K562 (cell line): Measurements from ENCODE around the gene SH3RF1. TPM values are rescaled to one million over a fixed set of nuclear protein-coding genes. Genes with fewer than 3 reads are reported as not detected.

Source experiments
- ATAC-seq: fragments of 200-7000 bp; cut with Tn5 transposase; 3 replicates; pipeline ENCODE4 v1.9.1; 2020; ENCODE audit warnings: moderate library complexity
- BruUV-seq: library from RNA; stranded (reverse); fragments of 400-500 nt; replicated peaks from 2 replicates; lab custom pipeline; 2021; lab: Mats Ljungman, UMichigan
- CTCF ChIA-PET: fragments of 300-600 bp; formaldehyde crosslinking; extraction: SDS; loops from one replicate; lab custom pipeline; 2021; ENCODE audit warnings: low intra/inter-chr PET ratio; lab: Yijun Ruan, JAX
- POLR2A ChIA-PET: fragments of 300-600, 350-650 bp; sonication (Branson Sonifier 250); formaldehyde crosslinking; extraction: SDS; loops from one replicate; lab custom pipeline; 2021; ENCODE audit warnings: antibody characterized with exemption, inconsistent platforms; lab: Yijun Ruan, JAX
- DNase-seq, 4 experiments: peaks; one replicate each; pipeline versions ENCODE4 v3.0.0 to v3.0.0-alpha.2; 2011 to 2018; ENCODE audit warnings: low spot score in 3 of 4, mixed read lengths in 3 of 4; ENCODE audit errors: extremely low read depth in 1 of 4
- FAIRE-seq: peaks from 2 replicates; lab custom pipeline; 2011; peaks lifted over from hg19 to GRCh38; lab: Jason Lieb, UNC
- H2AFZ ChIP-seq: 2 replicates; pipeline ENCODE4 v1.6.0; 2011; ENCODE audit warnings: low read depth, low read length, control low read depth, inconsistent platforms
- H3K27ac ChIP-seq: fragments of 200-600 bp; 3 replicates; pipeline ENCODE4 v1.8.0; 2011; ENCODE audit warnings: low read depth, mild to moderate bottlenecking, control low read depth, inconsistent platforms, low read length, moderate library complexity, mixed read lengths; ENCODE audit errors: extremely low read depth
- H3K27me3 ChIP-seq, 2 experiments: fragments of 300-600 bp in 1 of 2; 2 replicates in 1 of 2; 3 replicates in 1 of 2; pipeline versions ENCODE4 v1.6.0 to v1.8.0; 2011; ENCODE audit warnings: inconsistent platforms in 2 of 2, low read length in 2 of 2, mild to moderate bottlenecking in 1 of 2, mixed read lengths in 1 of 2, moderate library complexity in 1 of 2; ENCODE audit not compliant: control insufficient read depth in 2 of 2, insufficient read depth in 2 of 2
- H3K36me3 ChIP-seq: fragments of 300-600 bp; 3 replicates; pipeline ENCODE4 v1.8.0; 2011; ENCODE audit warnings: mild to moderate bottlenecking, low read length, inconsistent platforms; ENCODE audit not compliant: control insufficient read depth, insufficient read depth
- H3K4me1 ChIP-seq, 2 experiments: fragments of 200-600 bp in 1 of 2; replicated peaks in 1 of 2; 2 replicates in 1 of 2; 3 replicates in 1 of 2; pipeline versions ENCODE4 v1.5.1 to v1.8.0; 2011; ENCODE audit warnings: inconsistent platforms in 2 of 2, low read length in 2 of 2, mild to moderate bottlenecking in 1 of 2, mixed read lengths in 1 of 2, moderate library complexity in 1 of 2; ENCODE audit not compliant: control insufficient read depth in 2 of 2, insufficient read depth in 2 of 2
- H3K4me2 ChIP-seq: 2 replicates; pipeline ENCODE4 v1.6.1; 2011; ENCODE audit warnings: low read length, control low read depth, inconsistent platforms, mixed read lengths; ENCODE audit not compliant: insufficient read depth
- H3K4me3 ChIP-seq: fragments of 200-600 bp; sonication (generic), shearing (Covaris generic); 2 replicates; pipeline ENCODE4 v1.5.1; 2016; ENCODE audit warnings: control low read depth, inconsistent platforms
- H3K79me2 ChIP-seq: fragments of 200-600 bp; 3 replicates; pipeline ENCODE4 v1.8.0; 2011; ENCODE audit warnings: low read length, inconsistent platforms; ENCODE audit not compliant: control insufficient read depth, insufficient read depth
- H3K9ac ChIP-seq, 2 experiments: 2 replicates each; pipeline versions ENCODE4 v1.6.0 to v1.6.1; 2011; ENCODE audit warnings: low read depth in 2 of 2, low read length in 2 of 2, control low read depth in 1 of 2, inconsistent platforms in 1 of 2, mild to moderate bottlenecking in 1 of 2, mixed read lengths in 1 of 2; ENCODE audit not compliant: insufficient read depth in 1 of 2
- H3K9me1 ChIP-seq: one replicate; pipeline ENCODE4 v1.6.0; 2011; ENCODE audit warnings: inconsistent platforms, mild to moderate bottlenecking, low read length, moderate library complexity; ENCODE audit not compliant: control insufficient read depth, insufficient read depth
- H3K9me3 ChIP-seq: replicated peaks from 2 replicates; pipeline ENCODE4 v1.5.1; 2011; ENCODE audit warnings: low read depth, low read length, inconsistent platforms; ENCODE audit not compliant: control insufficient read depth, insufficient read depth
- H4K20me1 ChIP-seq: replicated peaks from 2 replicates; pipeline ENCODE4 v1.6.1; 2011; ENCODE audit warnings: low read length, inconsistent platforms, mixed read lengths; ENCODE audit not compliant: control insufficient read depth, insufficient read depth
- AFF1 ChIP-seq, 2 experiments: fragments of 450-650 bp; IDR thresholded peaks; 2 replicates each; pipeline ENCODE4 v1.6.1; 2018; ENCODE audit warnings: mild to moderate bottlenecking in 2 of 2, low read depth in 1 of 2; ENCODE audit not compliant: partially characterized antibody in 2 of 2
- CCAR2 ChIP-seq: fragments of 200-400 bp; formaldehyde crosslinking; IDR thresholded peaks from 2 replicates; pipeline ENCODE4 v1.6.1; 2017; ENCODE audit warnings: mild to moderate bottlenecking, low read depth, low read length
- EHMT2 ChIP-seq: fragments of 450-650 bp; IDR thresholded peaks from 2 replicates; pipeline ENCODE4 v1.6.1; 2018; ENCODE audit warnings: antibody characterized with exemption
- ETV1 ChIP-seq: fragments of 450-650 bp; conservative IDR thresholded peaks from 2 replicates; pipeline ENCODE4 v1.6.1; 2016; ENCODE audit warnings: missing genetic modification characterization, control low read depth, low read depth, missing compliant biosample characterization
- FOS ChIP-seq: IDR thresholded peaks from 3 replicates; pipeline ENCODE4 v1.6.1; 2011; ENCODE audit not compliant: insufficient read length; ENCODE audit errors: extremely low read depth
- HLTF ChIP-seq: fragments of 450-650 bp; IDR thresholded peaks from 2 replicates; pipeline ENCODE4 v1.6.1; 2016
- MBD1 ChIP-seq: fragments of 250-450 bp; sonication (Bioruptor Pico); IDR thresholded peaks from 2 replicates; pipeline ENCODE4 v1.8.0; 2022; ENCODE audit warnings: inconsistent platforms
- NFE2L1 ChIP-seq: fragments of 450-650 bp; IDR thresholded peaks from 2 replicates; pipeline ENCODE4 v1.6.1; 2016; ENCODE audit warnings: missing genetic modification characterization, low read depth, mild to moderate bottlenecking, missing compliant biosample characterization, moderate library complexity, borderline replicate concordance
- NFIX ChIP-seq: fragments of 250-450 bp; sonication (Bioruptor Pico); IDR thresholded peaks from 2 replicates; pipeline ENCODE4 v1.4.0; 2020; ENCODE audit warnings: low read depth, mild to moderate bottlenecking, moderate library complexity
- POLR3G ChIP-seq: IDR thresholded peaks from 2 replicates; pipeline ENCODE4 v1.6.1; 2011; ENCODE audit not compliant: insufficient read length, insufficient replicate concordance; ENCODE audit errors: extremely low read depth
- SETDB1 ChIP-seq: IDR thresholded peaks from one replicate; pipeline ENCODE4 v1.6.1; 2012; ENCODE audit warnings: low read length, control low read depth, inconsistent platforms
- SMARCA4 ChIP-seq: fragments of 450-650 bp; IDR thresholded peaks from 2 replicates; pipeline ENCODE4 v1.6.1; 2016
- USF1 ChIP-seq: sonication (generic); formaldehyde crosslinking; IDR thresholded peaks from 2 replicates; pipeline ENCODE4 v1.9.0; 2022; ENCODE audit warnings: mild to moderate bottlenecking, missing genetic modification reagents
- ZKSCAN1 ChIP-seq: fragments of 150-350 bp; IDR thresholded peaks from 2 replicates; pipeline ENCODE4 v1.6.1; 2016; ENCODE audit warnings: low read depth, low read length
- ZNF217 ChIP-seq: sonication (generic); formaldehyde crosslinking; IDR thresholded peaks from 2 replicates; pipeline ENCODE4 v1.8.0; 2022; ENCODE audit warnings: mild to moderate bottlenecking, missing genetic modification reagents
- ZSCAN32 ChIP-seq: fragments of 450-650 bp; formaldehyde crosslinking; IDR thresholded peaks from 2 replicates; pipeline ENCODE4 v1.4.0; 2020; ENCODE audit warnings: mild to moderate bottlenecking, moderate library complexity
- ZZZ3 ChIP-seq: fragments of 450-650 bp; IDR thresholded peaks from 2 replicates; pipeline ENCODE4 v1.6.1; 2016; ENCODE audit warnings: antibody characterized with exemption, mild to moderate bottlenecking, moderate library complexity
- WGBS: fragments of 100-300 bp; shearing (Covaris generic); methylation state at CpG from one replicate; pipeline ENCODE4 v1.1.6; 2016; ENCODE audit warnings: low coverage, mixed read lengths; ENCODE audit not compliant: insufficient coverage; ENCODE audit errors: missing lambda C conversion rate; 5-methylcytosine and 5-hydroxymethylcytosine counted together
- in situ Hi-C: fragments of 300-500 bp; cut with MboI; formaldehyde crosslinking; loops from 4 replicates; pipeline ENCODE4 v1.15.0; 2018; ENCODE audit warnings: inconsistent platforms, mixed read lengths
- intact Hi-C: fragments of 100-400 bp; cut with micrococcal nuclease; formaldehyde crosslinking; loops from 2 replicates; pipeline ENCODE4 v1.14.2; 2022
- polyA plus RNA-seq, 8 experiments: library from polyadenylated mRNA; depleted of rRNA in 4 of 8; stranded (reverse) in 5 of 8; unstranded in 3 of 8; fragments of >200 nt; fragmentation: Nextera tagmentation in 2 of 8; fragmentation: Illumina TruSeq in 1 of 8; extraction: Ambion mirVana in 2 of 8; extraction: Trizol in 1 of 8; gene quantifications; 2 replicates each; pipeline versions ENCODE4 v1.2.1 to v1.2.3, GENCODE V29; 2011 to 2014; ENCODE audit warnings: inconsistent platforms in 1 of 8, missing spikeins in 1 of 8
- total RNA-seq, 7 experiments: library from RNA; depleted of rRNA in 6 of 7; stranded (reverse); fragments of >200 nt in 6 of 7; fragmentation: Illumina TruSeq in 2 of 7; extraction: Trizol in 2 of 7; gene quantifications; 2 replicates each; pipeline versions ENCODE4 v1.2.1 to v1.2.3, GENCODE V29; 2011 to 2021; ENCODE audit warnings: low replicate concordance in 1 of 7

SH3RF1 gene
- total and polyA plus RNA-seq, 9 of the 15 experiments (the other 6 are each of a cell fraction or from before 2014, with no cell fraction given): 0.04 to 0.16 (median 0.11) TPM; not detected in 6

- no peak for TF ChIP-seq ZSCAN32 (CRISPR knock-in tag)
- no peak for TF ChIP-seq AFF1 (IDR thresholded peaks at IDR 0.05; ENCODE audit: low read depth in 1 of 2, partially characterized antibody in 2 of 2)
- TF ChIP-seq HLTF: no peak
- no peak for TF ChIP-seq NFE2L1 (tag)
- TF ChIP-seq ZZZ3: no peak
These were observed 49.1 kb downstream of the SH3RF1 start (continued) for GRCh38 chr4:169221662-169222061.

GRCh38 chr4:169220854-169221411 lies 49.8 kb downstream of the SH3RF1 start:
- no peaks in the 10 kb centered on the region for H3K79me2 ChIP-seq
- CTCF ChIA-PET: no interaction called here
- BruUV-seq: no TSS peak
- TF ChIP-seq MBD1 (CRISPR knock-in tag) (no peak), SMARCA4 (no peak), ETV1 (no peak), EHMT2 (no peak), CCAR2 (no peak), POLR3G (no peak), NFIX (CRISPR knock-in tag) (no peak), ZKSCAN1 (no peak), SETDB1 (no peak), USF1 (CRISPR knock-in tag) (no peak), FOS (no peak), ZNF217 (no peak)

More at GRCh38 chr4:169220854-169221411, 49.8 kb downstream of the SH3RF1 start:
- Histone ChIP-seq H3K27me3 (no peaks in the 10 kb centered on the region), H3K9me1 (no peaks in the 10 kb centered on the region), H3K4me2 (no peak overlapping the region), H2AFZ (no peak overlapping the region), H3K9ac (no peak overlapping the region), H3K36me3 (no peaks in the 10 kb centered on the region), H4K20me1 (no peaks in the 10 kb centered on the region), H3K27ac (no peak overlapping the region), H3K9me3 (no peaks in the 10 kb centered on the region), H3K4me3 (no peak overlapping the region), H3K4me1 (no peaks in the 10 kb centered on the region)
- intact Hi-C loops (no loop called here), in situ Hi-C loops (no loop called here)
- POLR2A ChIA-PET: no interaction called here
- DNase-seq (no peak), FAIRE-seq (no peak), ATAC-seq (no peak)
- under 1% methylated on average over 7 of the region's 7 CpGs for WGBS
